Measurements from ENCODE around the gene GPSM1.

GPSM1 gene, protein sequence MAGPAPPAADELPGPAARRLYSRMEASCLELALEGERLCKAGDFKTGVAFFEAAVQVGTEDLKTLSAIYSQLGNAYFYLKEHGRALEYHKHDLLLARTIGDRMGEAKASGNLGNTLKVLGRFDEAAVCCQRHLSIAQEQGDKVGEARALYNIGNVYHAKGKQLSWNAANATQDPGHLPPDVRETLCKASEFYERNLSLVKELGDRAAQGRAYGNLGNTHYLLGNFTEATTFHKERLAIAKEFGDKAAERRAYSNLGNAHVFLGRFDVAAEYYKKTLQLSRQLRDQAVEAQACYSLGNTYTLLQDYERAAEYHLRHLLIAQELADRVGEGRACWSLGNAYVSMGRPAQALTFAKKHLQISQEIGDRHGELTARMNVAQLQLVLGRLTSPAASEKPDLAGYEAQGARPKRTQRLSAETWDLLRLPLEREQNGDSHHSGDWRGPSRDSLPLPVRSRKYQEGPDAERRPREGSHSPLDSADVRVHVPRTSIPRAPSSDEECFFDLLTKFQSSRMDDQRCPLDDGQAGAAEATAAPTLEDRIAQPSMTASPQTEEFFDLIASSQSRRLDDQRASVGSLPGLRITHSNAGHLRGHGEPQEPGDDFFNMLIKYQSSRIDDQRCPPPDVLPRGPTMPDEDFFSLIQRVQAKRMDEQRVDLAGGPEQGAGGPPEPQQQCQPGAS

GRCh38 chr9:136327304-136327974, at the start of gene GPSM1:
TSS of gene GPSM1 (plus strand) at chr9:136327539. CDS start at chr9:136327696, 157 bp downstream.
- peak in 1 of 2 donors; percentile 24 for DNase-seq (ENCODE audit: low read depth in 2 of 2)

DNA sequence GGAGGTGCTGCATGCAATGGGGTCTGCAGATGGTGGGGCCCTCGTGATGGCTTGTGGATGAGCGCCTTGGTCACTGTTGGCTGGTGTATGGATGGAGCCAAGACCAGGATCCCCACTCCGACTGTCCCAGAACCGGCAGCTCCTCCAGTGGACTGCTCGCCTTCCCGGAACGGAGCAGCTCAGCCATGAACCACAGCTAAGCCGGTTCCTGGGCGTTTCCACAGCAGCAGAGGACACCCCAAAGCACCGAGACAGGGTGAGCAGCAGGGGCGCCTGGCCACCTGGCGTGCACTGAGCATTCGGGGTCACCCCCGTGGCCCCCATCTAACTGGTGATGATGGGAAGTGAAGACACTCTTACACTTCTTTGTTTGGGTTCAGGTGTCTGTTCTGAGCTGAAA, 49.6 kb upstream of the GPSM1 start:
- DNase-seq (ENCODE audit: low read depth in 2 of 2), result no peak

- no peak for DNase-seq (ENCODE audit: low read depth in 2 of 2)
Observed at GRCh38 chr9:136278221-136278620, 49.1 kb upstream of the GPSM1 start.

DNA sequence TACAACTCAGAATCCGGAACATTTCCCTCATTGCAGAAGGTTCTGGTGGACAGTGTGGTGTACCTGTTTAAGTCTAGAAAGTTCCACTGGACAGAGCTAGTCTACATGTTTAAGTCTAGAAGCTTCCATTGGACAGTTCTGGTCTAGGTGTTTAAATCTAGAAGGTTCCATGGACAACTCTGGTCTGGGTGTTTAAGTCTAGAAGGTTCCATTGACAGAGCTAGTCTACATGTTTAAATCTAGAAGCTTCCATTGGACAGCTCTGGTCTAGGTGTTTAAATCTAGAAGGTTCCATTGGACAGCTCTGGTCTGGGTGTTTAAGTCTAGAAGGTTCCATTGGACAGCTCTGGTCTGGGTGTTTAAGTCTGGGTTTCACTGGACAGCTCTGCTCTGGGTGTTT, 48.4 kb upstream of the GPSM1 start:
- no peak for DNase-seq (ENCODE audit: low read depth in 2 of 2)

- no peak for DNase-seq (ENCODE audit: low read depth in 2 of 2)
Observed at GRCh38 chr9:136279471-136279870, 47.9 kb upstream of the GPSM1 start.

GRCh38 chr9:136280535-136281315, 46.6 kb upstream of the GPSM1 start:
- no peak for DNase-seq (ENCODE audit: low read depth in 2 of 2)

DNA sequence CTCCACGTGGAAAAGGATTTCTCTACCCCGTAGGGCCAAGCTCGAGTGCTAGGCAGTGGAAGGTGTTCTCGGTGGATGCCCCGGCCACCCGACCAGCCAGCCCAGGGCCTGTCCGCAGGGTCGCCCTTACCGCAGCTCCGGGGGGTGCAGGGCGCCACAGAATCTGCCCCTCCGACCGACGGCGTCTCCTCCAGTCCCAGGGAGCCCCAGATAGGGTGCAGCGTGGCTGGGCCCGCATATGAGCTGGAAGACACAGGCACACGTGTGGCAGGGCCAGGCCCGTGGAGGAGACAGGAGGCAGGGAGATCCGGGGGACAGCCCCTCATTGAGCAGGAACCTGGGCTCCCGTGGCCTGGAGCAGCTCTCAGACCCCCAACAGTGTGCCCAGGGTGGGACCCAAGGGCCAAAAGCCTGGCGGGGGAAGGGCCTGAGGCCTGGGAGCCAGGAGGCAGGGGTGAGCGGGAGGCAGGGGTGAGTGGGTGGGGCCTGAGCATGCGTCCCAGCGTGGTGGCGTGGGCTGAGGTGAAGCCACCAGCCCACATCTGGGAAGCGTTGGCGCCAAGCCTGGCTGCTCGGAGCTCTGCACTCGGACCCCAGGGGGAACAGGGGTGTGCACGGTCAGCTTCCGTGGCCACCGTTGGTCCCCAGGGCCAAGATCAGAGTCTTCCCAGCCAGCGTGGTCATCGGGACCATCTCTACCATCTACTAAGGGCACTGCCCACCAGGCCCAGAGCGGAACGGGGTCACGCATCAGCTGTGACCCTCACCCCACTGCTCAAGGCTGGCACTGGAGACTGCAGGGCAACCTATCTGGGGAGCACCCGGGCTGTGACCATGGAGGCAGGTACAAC, 45.7 kb upstream of the GPSM1 start:
- DNase-seq (ENCODE audit: low read depth in 2 of 2), result no peak

- no peak for DNase-seq (ENCODE audit: low read depth in 2 of 2)
Observed at GRCh38 chr9:136282272-136282861, 45.0 kb upstream of the GPSM1 start.

GRCh38 chr9:136283291-136284235, 43.8 kb upstream of the GPSM1 start:
- peak; percentile 39 to 45 for DNase-seq (ENCODE audit: low read depth in 2 of 2)

- DNase-seq (ENCODE audit: low read depth in 2 of 2), result no peak
Observed at GRCh38 chr9:136284311-136284710, 43.0 kb upstream of the GPSM1 start.

DNA sequence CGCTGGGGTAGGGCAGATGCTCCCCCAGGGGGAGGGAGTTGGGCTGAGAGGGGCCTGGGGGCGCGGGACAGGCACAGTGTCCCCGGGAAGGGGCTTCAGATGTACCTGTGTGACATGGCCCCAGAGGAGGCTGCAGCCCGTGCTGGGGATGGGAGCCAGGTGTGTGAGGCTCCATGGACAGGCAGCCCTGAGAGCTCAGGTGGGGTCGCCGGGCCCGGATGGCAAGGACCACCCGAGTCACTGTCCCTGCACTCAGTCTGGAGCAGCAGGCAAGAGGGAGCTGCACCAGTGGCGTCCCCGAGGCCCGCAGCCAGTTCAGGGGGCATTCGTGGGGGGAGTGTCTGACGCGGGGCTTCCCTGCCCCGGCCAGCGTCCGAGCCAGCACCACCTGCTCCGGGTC, 42.4 kb upstream of the GPSM1 start:
- no peak for DNase-seq (ENCODE audit: low read depth in 2 of 2)

- no peak for DNase-seq (ENCODE audit: low read depth in 2 of 2)
Observed at GRCh38 chr9:136285501-136286358, 41.6 kb upstream of the GPSM1 start.

DNA sequence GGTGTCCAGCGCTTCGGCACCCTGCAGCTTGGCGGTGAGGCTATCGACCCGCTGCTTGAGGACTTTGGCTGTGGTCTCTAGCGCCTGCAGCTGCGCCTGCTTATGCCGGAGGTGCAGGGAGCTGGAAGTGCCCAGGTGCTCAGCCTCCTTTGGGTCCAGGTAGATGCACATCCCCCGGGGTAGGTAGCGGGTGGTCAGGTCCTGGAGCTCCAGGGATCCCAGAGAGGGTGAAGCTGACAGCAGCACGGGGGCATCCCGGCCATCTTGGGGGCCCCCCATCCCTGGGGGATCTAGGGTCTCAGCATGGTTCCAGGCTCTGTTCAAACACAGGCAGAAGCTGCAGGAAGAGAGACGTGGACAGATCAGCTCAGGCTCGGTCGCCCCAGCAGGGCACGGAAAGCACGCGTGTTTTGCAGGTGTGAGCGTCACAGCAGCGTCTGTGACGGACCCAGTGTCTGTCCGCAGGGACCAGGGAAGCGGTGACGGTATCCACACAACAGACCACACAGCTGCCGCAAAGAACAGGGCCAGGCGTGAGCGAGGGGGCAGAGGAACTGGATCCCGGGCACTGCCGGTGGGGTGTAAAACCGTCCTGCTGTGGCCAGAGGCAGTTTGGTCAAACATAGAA, 40.9 kb upstream of the GPSM1 start:
- no peak for DNase-seq (ENCODE audit: low read depth in 2 of 2)

GRCh38 chr9:136286987-136287379, 40.4 kb upstream of the GPSM1 start:
- DNase-seq (ENCODE audit: low read depth in 2 of 2), result no peak

- DNase-seq (ENCODE audit: low read depth in 2 of 2), result no peak
Observed at GRCh38 chr9:136287960-136288753, 39.2 kb upstream of the GPSM1 start.

DNA sequence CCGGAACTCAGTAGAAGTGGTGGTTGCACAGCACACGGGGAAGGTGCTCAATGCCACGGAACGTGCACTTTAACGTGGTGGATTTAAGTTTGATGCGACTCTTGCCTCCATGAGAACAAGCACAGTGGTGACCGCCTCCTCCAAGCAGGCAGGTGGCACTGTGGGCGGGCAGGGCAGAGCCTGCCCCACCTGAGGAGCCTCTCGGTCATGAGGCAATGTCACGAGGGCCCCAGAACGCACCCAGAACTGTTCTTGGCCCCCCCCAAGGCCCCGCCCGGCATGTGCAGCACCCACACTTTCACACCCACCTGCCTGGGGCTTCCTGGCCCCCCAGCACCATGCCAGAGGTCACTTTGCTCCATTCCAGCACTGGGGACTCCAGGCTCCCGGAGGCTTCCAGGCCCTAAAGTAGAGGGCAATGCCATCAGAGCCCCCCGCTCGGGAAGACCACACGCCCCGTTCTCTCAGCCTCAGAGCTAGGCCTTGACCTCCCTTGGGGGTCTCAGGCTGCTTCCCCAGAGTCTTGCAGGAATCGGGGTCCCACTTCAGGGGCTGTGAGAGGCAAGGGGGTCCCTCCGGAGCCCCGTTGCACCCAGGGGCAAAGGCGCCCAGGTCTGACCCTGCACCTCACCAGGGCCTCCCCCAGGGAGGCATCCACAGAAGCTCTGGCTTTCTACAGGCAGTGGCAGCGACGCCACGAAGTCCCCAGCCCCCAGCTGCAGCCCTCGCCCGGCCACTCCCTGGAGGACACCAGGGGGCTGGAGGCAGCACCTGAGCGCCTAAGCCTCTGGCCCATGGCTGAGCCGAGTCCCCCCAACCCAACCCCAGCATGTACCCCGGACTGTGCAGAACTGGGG, 37.5 kb upstream of the GPSM1 start:
- DNase-seq (ENCODE audit: low read depth in 2 of 2), result no peak
